ENCODE data around the gene FIBP.

GRCh38 chr11:65868076-65868667 is 20.1 kb downstream of the FIBP start:
- no peak for TF ChIP-seq EP300 (IDR thresholded peaks at IDR 0.05)
- TF ChIP-seq POLR2A (IDR thresholded peaks at IDR 0.05; ENCODE audit: low read depth): no peak
- no peak for TF ChIP-seq CTCF (IDR thresholded peaks at IDR 0.05)
